ENCODE results near the gene NLN.

GRCh38 chr5:65828022-65828896, 106.3 kb downstream of the NLN start:
- TF ChIP-seq ZNF776 (tag by site-specific recombination; IDR thresholded peaks at IDR 0.05; ENCODE audit: borderline replicate concordance) (no peak), ZNF423 (tag by site-specific recombination; IDR thresholded peaks at IDR 0.05) (no peak), CTCF (tag by site-specific recombination; IDR thresholded peaks at IDR 0.05) (no peak), ZBTB21 (tag by site-specific recombination; IDR thresholded peaks at IDR 0.05) (no peak), REST (tag by site-specific recombination; IDR thresholded peaks at IDR 0.05) (no peak), KLF1 (tag by site-specific recombination; IDR thresholded peaks at IDR 0.05) (no peak), ZBTB44 (tag by site-specific recombination; IDR thresholded peaks at IDR 0.05) (no peak), MYNN (tag by site-specific recombination; IDR thresholded peaks at IDR 0.05; ENCODE audit: borderline replicate concordance) (no peak), PATZ1 (tag by site-specific recombination; IDR thresholded peaks at IDR 0.05) (no peak), ZNF155 (tag by site-specific recombination; IDR thresholded peaks at IDR 0.05) (no peak), ZNF2 (tag by site-specific recombination; IDR thresholded peaks at IDR 0.05) (no peak), ZNF658 (tag by site-specific recombination; IDR thresholded peaks at IDR 0.05) (no peak)
